Measurements from ENCODE around the gene CCDC170.

DNA sequence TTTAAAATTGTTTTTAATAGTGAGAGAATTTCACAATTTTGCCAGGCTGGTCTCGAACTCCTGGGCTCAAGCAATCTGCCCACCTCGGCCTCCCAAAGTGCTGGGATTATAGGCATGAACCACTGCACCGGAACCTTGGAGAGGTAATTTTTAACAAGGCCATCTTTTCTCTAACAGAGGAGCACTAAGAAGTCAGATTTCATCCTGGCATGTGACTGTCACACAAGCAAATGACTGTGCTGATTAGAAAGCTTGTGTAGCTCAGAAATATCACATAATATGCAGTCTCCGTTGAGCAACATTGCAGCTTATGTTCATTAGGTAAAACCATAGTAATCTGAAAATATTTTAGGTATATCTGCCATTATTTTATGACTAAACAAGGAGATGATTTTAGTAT lies 156.0 kb downstream of the CCDC170 start:
- TF ChIP-seq, protein P1, sequence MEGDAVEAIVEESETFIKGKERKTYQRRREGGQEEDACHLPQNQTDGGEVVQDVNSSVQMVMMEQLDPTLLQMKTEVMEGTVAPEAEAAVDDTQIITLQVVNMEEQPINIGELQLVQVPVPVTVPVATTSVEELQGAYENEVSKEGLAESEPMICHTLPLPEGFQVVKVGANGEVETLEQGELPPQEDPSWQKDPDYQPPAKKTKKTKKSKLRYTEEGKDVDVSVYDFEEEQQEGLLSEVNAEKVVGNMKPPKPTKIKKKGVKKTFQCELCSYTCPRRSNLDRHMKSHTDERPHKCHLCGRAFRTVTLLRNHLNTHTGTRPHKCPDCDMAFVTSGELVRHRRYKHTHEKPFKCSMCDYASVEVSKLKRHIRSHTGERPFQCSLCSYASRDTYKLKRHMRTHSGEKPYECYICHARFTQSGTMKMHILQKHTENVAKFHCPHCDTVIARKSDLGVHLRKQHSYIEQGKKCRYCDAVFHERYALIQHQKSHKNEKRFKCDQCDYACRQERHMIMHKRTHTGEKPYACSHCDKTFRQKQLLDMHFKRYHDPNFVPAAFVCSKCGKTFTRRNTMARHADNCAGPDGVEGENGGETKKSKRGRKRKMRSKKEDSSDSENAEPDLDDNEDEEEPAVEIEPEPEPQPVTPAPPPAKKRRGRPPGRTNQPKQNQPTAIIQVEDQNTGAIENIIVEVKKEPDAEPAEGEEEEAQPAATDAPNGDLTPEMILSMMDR (conservative IDR thresholded peaks at IDR 0.05 in 1 of 2, IDR thresholded peaks at IDR 0.05 in 1 of 2; ENCODE audit: low read depth in 1 of 2, low read length in 2 of 2): no peak
- no peak for TF ChIP-seq EZH2 (IDR thresholded peaks at IDR 0.05; ENCODE audit: low read length, missing control alignments)
